IMR-90 (cell line): ENCODE data around the gene IDH3B.

Experiments used
- BHLHE40 ChIP-seq: fragments of 150-350 bp; IDR thresholded peaks from 2 replicates; pipeline ENCODE4 v1.6.1; 2016; ENCODE audit warnings: mild to moderate bottlenecking, low read depth, low read length
- CTCF ChIP-seq: conservative IDR thresholded peaks from 2 replicates; pipeline ENCODE4 v1.5.1; 2012; ENCODE audit warnings: mild to moderate bottlenecking, low read depth, low read length, improper control_type of control experiment
- ELK1 ChIP-seq: fragments of 150-350 bp; IDR thresholded peaks from 2 replicates; pipeline ENCODE4 v1.6.1; 2016; ENCODE audit warnings: low read depth, mild to moderate bottlenecking, low read length, moderate library complexity, borderline replicate concordance
- MAZ ChIP-seq: IDR thresholded peaks from 2 replicates; pipeline ENCODE4 v1.6.1; 2012; ENCODE audit warnings: low read depth, mild to moderate bottlenecking, low read length, improper control_type of control experiment, moderate library complexity, borderline replicate concordance
- MXI1 ChIP-seq: IDR thresholded peaks from 2 replicates; pipeline ENCODE4 v1.6.1; 2012; ENCODE audit warnings: low read depth, mild to moderate bottlenecking, low read length, moderate library complexity, borderline replicate concordance
- POLR2A ChIP-seq: IDR thresholded peaks from 2 replicates; pipeline ENCODE4 v1.6.1; 2012; ENCODE audit warnings: mild to moderate bottlenecking, low read depth, low read length
- RAD21 ChIP-seq: IDR thresholded peaks from 2 replicates; pipeline ENCODE4 v1.6.1; 2012; ENCODE audit warnings: low read length, improper control_type of control experiment
- RCOR1 ChIP-seq: IDR thresholded peaks from 2 replicates; pipeline ENCODE4 v1.6.1; 2012; ENCODE audit warnings: mild to moderate bottlenecking, low read length, improper control_type of control experiment; ENCODE audit not compliant: insufficient replicate concordance
- USF2 ChIP-seq: fragments of 150-350 bp; IDR thresholded peaks from 2 replicates; pipeline ENCODE4 v1.6.1; 2017; ENCODE audit warnings: mild to moderate bottlenecking, antibody characterized with exemption, low read length, low read depth

- TF ChIP-seq CTCF (no peak), POLR2A (no peak), ELK1 (no peak), USF2 (no peak), RAD21 (no peak), MAZ (no peak), BHLHE40 (no peak), MXI1 (no peak), RCOR1 (no peak)
These were observed 16.0 kb upstream of the IDH3B start for GRCh38 chr20:2680046-2680445.
